MM.1S (cell line): ENCODE measurements around the gene ENKD1.

ENCODE experiments used
- DNase-seq: peaks from one replicate; pipeline ENCODE4 v3.0.0-alpha.2; 2015
- H2AFZ ChIP-seq: fragments of 300-600 bp; sonication (generic); 2 replicates; pipeline ENCODE4 v1.6.0; 2016; ENCODE audit warnings: antibody characterized with exemption, low read length
- H3F3A ChIP-seq: fragments of 300-600 bp; sonication (generic); 2 replicates; pipeline ENCODE4 v1.6.1; 2016; ENCODE audit warnings: mild to moderate bottlenecking, antibody characterized with exemption, low read length, moderate library complexity, mixed read lengths; ENCODE audit not compliant: insufficient read depth
- H3K27ac ChIP-seq: fragments of 300-600 bp; sonication (generic); 2 replicates; pipeline ENCODE4 v1.5.1; 2016; ENCODE audit warnings: mild to moderate bottlenecking, low read length
- H3K27me3 ChIP-seq: fragments of 300-600 bp; sonication (generic); replicated peaks from 2 replicates; pipeline ENCODE4 v1.6.0; 2016; ENCODE audit warnings: low read length; ENCODE audit not compliant: insufficient read depth
- H3K36me3 ChIP-seq: fragments of 300-600 bp; sonication (generic); replicated peaks from 2 replicates; pipeline ENCODE4 v1.6.1; 2016; ENCODE audit warnings: mild to moderate bottlenecking, low read length, mixed read lengths; ENCODE audit not compliant: insufficient read depth
- H3K4me1 ChIP-seq: fragments of 300-600 bp; sonication (generic); 2 replicates; pipeline ENCODE4 v1.6.1; 2016; ENCODE audit warnings: low read length, mixed read lengths
- H3K4me2 ChIP-seq: fragments of 300-600 bp; sonication (generic); 2 replicates; pipeline ENCODE4 v1.6.0; 2016; ENCODE audit warnings: low read depth, low read length
- H3K4me3 ChIP-seq: fragments of 300-600 bp; sonication (generic); 2 replicates; pipeline ENCODE4 v1.5.1; 2016; ENCODE audit warnings: low read length, mixed read lengths
- H3K79me2 ChIP-seq: fragments of 300-600 bp; sonication (generic); 2 replicates; pipeline ENCODE4 v1.6.1; 2016; ENCODE audit warnings: mixed run types, low read length, mixed read lengths
- H3K9ac ChIP-seq: fragments of 300-600 bp; sonication (generic); 2 replicates; pipeline ENCODE4 v1.6.1; 2016; ENCODE audit warnings: low read length, mixed read lengths
- H3K9me2 ChIP-seq: fragments of 300-600 bp; sonication (generic); replicated peaks from 2 replicates; pipeline ENCODE4 v1.6.1; 2016; ENCODE audit warnings: mild to moderate bottlenecking, low read length, mixed read lengths; ENCODE audit not compliant: insufficient read depth
- H3K9me3 ChIP-seq: fragments of 300-600 bp; sonication (generic); replicated peaks from 2 replicates; pipeline ENCODE4 v1.6.1; 2016; ENCODE audit warnings: mild to moderate bottlenecking, low read length, mixed read lengths; ENCODE audit not compliant: insufficient read depth
- H4K20me1 ChIP-seq: fragments of 300-600 bp; sonication (generic); 2 replicates; pipeline ENCODE4 v1.6.1; 2016; ENCODE audit warnings: mild to moderate bottlenecking, low read length, moderate library complexity, mixed read lengths; ENCODE audit not compliant: insufficient read depth
- CTCF ChIP-seq: fragments of 300-600 bp; sonication (generic); IDR thresholded peaks from 2 replicates; pipeline ENCODE4 v1.5.1; 2016; ENCODE audit warnings: antibody characterized with exemption, low read length, mixed read lengths
- EZH2 ChIP-seq: fragments of 300-600 bp; sonication (generic); optimal IDR thresholded peaks from 2 replicates; pipeline ENCODE3; 2017; ENCODE audit warnings: low read depth, mild to moderate bottlenecking, antibody characterized with exemption, low read length, mixed read lengths
- EZH2phosphoT487 ChIP-seq: fragments of 300-600 bp; sonication (generic); IDR thresholded peaks from 2 replicates; pipeline ENCODE4 v1.6.1; 2018; ENCODE audit warnings: antibody characterized with exemption, low read length

Gene ENKD1

GRCh38 chr16:67645397-67646121, 21.0 kb downstream of the ENKD1 start:
- no peaks in the 10 kb centered on the region for H3K9me3 ChIP-seq
- TF ChIP-seq EZH2 (no peak), CTCF (no peak), EZH2phosphoT487 (no peak)

GRCh38 chr16:67644038-67644437, 22.5 kb downstream of the ENKD1 start:
- TF ChIP-seq CTCF (no peak), EZH2phosphoT487 (no peak), EZH2 (no peak)
- no peak overlapping the region for H2AFZ ChIP-seq
- H3K36me3 ChIP-seq: peaks cover under 1% of the 10 kb centered on the region; the same call in 1 of the 2 replicates

More at GRCh38 chr16:67645397-67646121, 21.0 kb downstream of the ENKD1 start:
- Histone ChIP-seq H3K27ac (peak overlapping the region; percentile 45; the same call in 1 of the 2 replicates), H3K36me3 (no peaks in the 10 kb centered on the region), H4K20me1 (no peaks in the 10 kb centered on the region), H3K9me2 (no peaks in the 10 kb centered on the region), H3K9ac (peak overlapping the region; percentile 95), H3K4me1 (peaks cover 8% of the 10 kb centered on the region), H2AFZ (peak overlapping the region; percentile 96), H3K4me3 (peak overlapping the region; percentile 91), H3K4me2 (peak overlapping the region; percentile 100), H3F3A (no peaks in the 10 kb centered on the region), H3K27me3 (no peaks in the 10 kb centered on the region), H3K79me2 (peaks cover 30% of the 10 kb centered on the region)
- no peak for DNase-seq

GRCh38 chr16:67641779-67642708, 24.5 kb downstream of the ENKD1 start:
- no peaks in the 10 kb centered on the region for H3K27me3 ChIP-seq
- no peaks in the 10 kb centered on the region for H4K20me1 ChIP-seq
- H2AFZ ChIP-seq: no peak overlapping the region
- peaks cover 6% of the 10 kb centered on the region; the same call in 1 of the 2 replicates for H3K36me3 ChIP-seq
- H3K4me1 ChIP-seq: peaks cover 8% of the 10 kb centered on the region
- H3F3A ChIP-seq: no peaks in the 10 kb centered on the region
- H3K9ac ChIP-seq: no peak overlapping the region
- H3K9me3 ChIP-seq: no peaks in the 10 kb centered on the region
- TF ChIP-seq EZH2phosphoT487 (no peak), EZH2 (no peak), CTCF (no peak)
- no peak overlapping the region for H3K4me3 ChIP-seq
- DNase-seq: no peak
- no peak overlapping the region for H3K4me2 ChIP-seq
- H3K27ac ChIP-seq: no peak overlapping the region
- H3K9me2 ChIP-seq: no peaks in the 10 kb centered on the region
- H3K79me2 ChIP-seq: peaks cover 22% of the 10 kb centered on the region

More at GRCh38 chr16:67644038-67644437, 22.5 kb downstream of the ENKD1 start:
- Histone ChIP-seq H3K4me3 (no peak overlapping the region), H3K79me2 (peaks cover 27% of the 10 kb centered on the region), H3K9me2 (no peaks in the 10 kb centered on the region), H4K20me1 (no peaks in the 10 kb centered on the region), H3K4me2 (peak overlapping the region; percentile 100; the same call in 1 of the 2 replicates), H3K27me3 (no peaks in the 10 kb centered on the region), H3K4me1 (peaks cover 8% of the 10 kb centered on the region), H3K9me3 (no peaks in the 10 kb centered on the region), H3K9ac (no peak overlapping the region), H3K27ac (no peak overlapping the region), H3F3A (no peaks in the 10 kb centered on the region)
- DNase-seq: no peak
